HFFc6 (cell line): ENCODE measurements around the gene JAZF1. TPM values are rescaled to one million over a fixed set of nuclear protein-coding genes. Genes with fewer than 3 reads are reported as not detected.

Experiments used
- DNase-seq: peaks from one replicate; pipeline ENCODE4 v3.0.0-alpha.2; 2018
- H3K27ac Mint-ChIP-seq: 2 replicates; pipeline ENCODE4 v1.8.0; 2020; ENCODE audit warnings: mild to moderate bottlenecking, mixed read lengths
- H3K27me3 Mint-ChIP-seq: 2 replicates; pipeline ENCODE4 v1.8.0; 2021; ENCODE audit warnings: mild to moderate bottlenecking, moderate library complexity, mixed read lengths; ENCODE audit not compliant: insufficient read depth
- H3K36me3 Mint-ChIP-seq: 2 replicates; pipeline ENCODE4 v1.8.0; 2021; ENCODE audit warnings: low read depth, mixed read lengths
- H3K4me1 Mint-ChIP-seq: 2 replicates; pipeline ENCODE4 v1.8.0; 2020; ENCODE audit warnings: low read depth, mixed read lengths
- H3K4me3 Mint-ChIP-seq: 2 replicates; pipeline ENCODE4 v1.8.0; 2020; ENCODE audit warnings: mild to moderate bottlenecking, moderate library complexity, mixed read lengths
- H3K9me3 Mint-ChIP-seq: 2 replicates; pipeline ENCODE4 v1.8.0; 2020; ENCODE audit warnings: mild to moderate bottlenecking, mixed read lengths
- CTCF ChIP-seq: fragments of 200-600 bp; sonication (generic); IDR thresholded peaks from 2 replicates; pipeline ENCODE4 v1.5.0; 2021; ENCODE audit warnings: antibody characterized with exemption, mild to moderate bottlenecking
- total RNA-seq, 6 experiments: library from RNA; stranded (reverse); fragmentation: NEBNext Ultra II Directional; extraction: Animal tissue kit (Norgen Biotek cat#: 25700); gene quantifications; 2 replicates in 1 of 6; 3 replicates in 5 of 6; pipeline ENCODE4 v1.2.3, GENCODE V29; 2021

JAZF1 gene
- total RNA-seq, 6 experiments from 2014 or later = 17.5 to 26.3 (median 21.4) TPM

GRCh38 chr7:28160551-28160991 is 20.0 kb downstream of the JAZF1 start:
- Mint-ChIP-seq H3K27ac (peak overlapping the region; percentile 64), H3K27me3 (peaks cover 1% of the 10 kb centered on the region), H3K4me1 (peaks cover 76% of the 10 kb centered on the region), H3K36me3 (peaks cover 31% of the 10 kb centered on the region), H3K4me3 (peak overlapping the region; percentile 60), H3K9me3 (no peaks in the 10 kb centered on the region)
- DNase-seq = peak; percentile 50
- no peak for TF ChIP-seq CTCF

- no peak for DNase-seq
- peaks cover 1% of the 10 kb centered on the region for H3K27me3 Mint-ChIP-seq
- no peak overlapping the region for H3K27ac Mint-ChIP-seq
- peaks cover 78% of the 10 kb centered on the region for H3K4me1 Mint-ChIP-seq
- peaks cover 18% of the 10 kb centered on the region for H3K36me3 Mint-ChIP-seq
- no peak for TF ChIP-seq CTCF
- H3K9me3 Mint-ChIP-seq = no peaks in the 10 kb centered on the region
- no peak overlapping the region for H3K4me3 Mint-ChIP-seq
Observed at GRCh38 chr7:28157831-28158416, 22.7 kb downstream of the JAZF1 start.

GRCh38 chr7:28157076-28157745 is 23.4 kb downstream of the JAZF1 start:
- H3K4me3 Mint-ChIP-seq = no peak overlapping the region
- H3K4me1 Mint-ChIP-seq = peaks cover 85% of the 10 kb centered on the region
- no peak for DNase-seq
- H3K9me3 Mint-ChIP-seq = no peaks in the 10 kb centered on the region
- TF ChIP-seq CTCF = no peak
- peak overlapping the region; percentile 32; the same call in 1 of the 2 replicates for H3K27ac Mint-ChIP-seq
- peaks cover 18% of the 10 kb centered on the region for H3K36me3 Mint-ChIP-seq
- peaks cover 1% of the 10 kb centered on the region for H3K27me3 Mint-ChIP-seq

- H3K27me3 Mint-ChIP-seq = peaks cover 1% of the 10 kb centered on the region
- peaks cover 91% of the 10 kb centered on the region for H3K4me1 Mint-ChIP-seq
- TF ChIP-seq CTCF = no peak
- H3K4me3 Mint-ChIP-seq = peak overlapping the region; percentile 35; the same call in 1 of the 2 replicates
- DNase-seq = no peak
- H3K36me3 Mint-ChIP-seq = peaks cover 18% of the 10 kb centered on the region
- H3K27ac Mint-ChIP-seq = peak overlapping the region; percentile 74
- no peaks in the 10 kb centered on the region for H3K9me3 Mint-ChIP-seq
Observed at GRCh38 chr7:28156401-28156800, 24.2 kb downstream of the JAZF1 start.

- peak overlapping the region; percentile 35 for H3K4me3 Mint-ChIP-seq
- peaks cover 18% of the 10 kb centered on the region for H3K36me3 Mint-ChIP-seq
- no peaks in the 10 kb centered on the region for H3K9me3 Mint-ChIP-seq
- TF ChIP-seq CTCF = no peak
- H3K4me1 Mint-ChIP-seq = peaks cover 86% of the 10 kb centered on the region
- peak overlapping the region; percentile 74 for H3K27ac Mint-ChIP-seq
- peaks cover 1% of the 10 kb centered on the region for H3K27me3 Mint-ChIP-seq
- DNase-seq = peak; percentile 41
Observed at GRCh38 chr7:28155964-28156363, 24.6 kb downstream of the JAZF1 start.
